ENCODE measurements around the gene IKZF2.

The IKZF2 gene

DNA sequence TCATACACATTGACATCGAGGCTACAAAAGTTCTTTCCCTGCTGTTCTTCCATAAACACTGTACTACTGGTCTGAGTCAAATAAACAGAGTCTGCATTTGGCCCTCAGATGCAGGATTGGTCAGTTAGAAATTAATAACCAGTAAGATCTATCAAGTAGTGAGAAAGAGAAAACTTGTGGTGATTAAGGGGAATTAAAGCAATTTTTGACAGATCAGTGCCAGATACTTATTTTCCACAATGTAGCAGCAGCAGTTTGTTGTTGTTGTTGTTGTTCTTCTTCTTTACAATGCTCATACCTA, 85.0 kb downstream of the IKZF2 start:
- no peaks in the 10 kb centered on the region for H3K79me2 ChIP-seq (ENCODE audit: insufficient read depth, low read depth)
- H3K9ac ChIP-seq: no peak overlapping the region
- no peak overlapping the region for H3K27ac ChIP-seq

DNA sequence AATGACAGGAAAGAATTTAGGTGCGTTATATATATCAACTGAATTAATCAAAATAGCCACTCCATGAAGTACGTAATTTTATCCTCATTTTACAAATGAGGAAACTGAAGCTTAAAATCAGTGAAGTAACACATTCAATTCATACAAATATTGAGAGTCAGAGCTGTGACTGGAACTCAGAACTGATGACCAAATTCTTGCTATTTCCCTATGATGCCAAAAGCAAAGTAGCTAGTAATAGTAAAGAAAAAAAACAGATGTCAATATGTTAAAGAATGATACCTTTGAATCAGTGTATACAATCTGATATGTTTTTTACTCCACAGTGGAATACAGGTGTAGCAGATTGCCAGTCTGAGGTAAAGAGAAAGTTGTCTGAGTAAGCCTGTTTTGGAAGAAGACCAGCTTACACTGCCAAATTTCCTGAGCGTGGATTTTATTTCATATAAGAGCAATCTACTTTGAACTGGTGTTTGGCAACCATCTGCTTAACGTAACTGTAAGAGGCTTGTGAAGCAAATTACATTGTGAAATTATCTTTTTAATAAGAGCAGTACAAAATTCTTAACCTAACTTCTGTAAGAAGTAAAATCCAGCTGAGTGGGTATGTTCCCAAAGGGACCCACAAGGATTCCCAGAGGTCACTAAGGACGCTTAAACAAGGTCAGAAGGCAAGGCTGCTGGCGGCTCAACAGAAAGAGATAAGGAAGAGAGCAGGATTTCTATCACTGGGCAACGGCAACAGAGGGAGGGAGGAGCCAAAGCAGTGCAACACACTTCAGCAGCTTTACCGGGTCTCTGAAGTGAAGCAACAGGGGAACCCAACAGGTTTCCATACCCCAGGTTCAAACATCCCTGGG, 85.6 kb downstream of the IKZF2 start:
- Histone ChIP-seq H3K27me3 (ENCODE audit: insufficient read depth, low read depth) (no peaks in the 10 kb centered on the region), H3K36me3 (ENCODE audit: insufficient read depth) (no peaks in the 10 kb centered on the region), H3K27ac (no peak overlapping the region), H3K4me3 (IDR thresholded peaks at IDR 0.05; ENCODE audit: insufficient read depth, low read depth, low read length) (no peak overlapping the region), H2AFZ (ENCODE audit: low read depth) (no peak overlapping the region), H3K9ac (no peak overlapping the region), H3K4me1 (ENCODE audit: low read depth, poor library complexity, severe bottlenecking) (no peaks in the 10 kb centered on the region), H4K20me1 (ENCODE audit: insufficient read depth) (no peaks in the 10 kb centered on the region), H3K79me2 (ENCODE audit: insufficient read depth, low read depth) (no peaks in the 10 kb centered on the region), H3K4me2 (no peak overlapping the region)
- TF ChIP-seq, protein P1, sequence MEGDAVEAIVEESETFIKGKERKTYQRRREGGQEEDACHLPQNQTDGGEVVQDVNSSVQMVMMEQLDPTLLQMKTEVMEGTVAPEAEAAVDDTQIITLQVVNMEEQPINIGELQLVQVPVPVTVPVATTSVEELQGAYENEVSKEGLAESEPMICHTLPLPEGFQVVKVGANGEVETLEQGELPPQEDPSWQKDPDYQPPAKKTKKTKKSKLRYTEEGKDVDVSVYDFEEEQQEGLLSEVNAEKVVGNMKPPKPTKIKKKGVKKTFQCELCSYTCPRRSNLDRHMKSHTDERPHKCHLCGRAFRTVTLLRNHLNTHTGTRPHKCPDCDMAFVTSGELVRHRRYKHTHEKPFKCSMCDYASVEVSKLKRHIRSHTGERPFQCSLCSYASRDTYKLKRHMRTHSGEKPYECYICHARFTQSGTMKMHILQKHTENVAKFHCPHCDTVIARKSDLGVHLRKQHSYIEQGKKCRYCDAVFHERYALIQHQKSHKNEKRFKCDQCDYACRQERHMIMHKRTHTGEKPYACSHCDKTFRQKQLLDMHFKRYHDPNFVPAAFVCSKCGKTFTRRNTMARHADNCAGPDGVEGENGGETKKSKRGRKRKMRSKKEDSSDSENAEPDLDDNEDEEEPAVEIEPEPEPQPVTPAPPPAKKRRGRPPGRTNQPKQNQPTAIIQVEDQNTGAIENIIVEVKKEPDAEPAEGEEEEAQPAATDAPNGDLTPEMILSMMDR (conservative IDR thresholded peaks at IDR 0.05; ENCODE audit: low read depth, low read length): no peak

More for the DNA sequence above, 85.0 kb downstream of the IKZF2 start:
- H3K36me3 ChIP-seq (ENCODE audit: insufficient read depth): no peaks in the 10 kb centered on the region
- TF ChIP-seq, protein P1 (conservative IDR thresholded peaks at IDR 0.05; ENCODE audit: low read depth, low read length): no peak
- no peak overlapping the region for H3K4me2 ChIP-seq
- H3K4me3 ChIP-seq (IDR thresholded peaks at IDR 0.05; ENCODE audit: insufficient read depth, low read depth, low read length): no peak overlapping the region
- H2AFZ ChIP-seq (ENCODE audit: low read depth): no peak overlapping the region
- H3K27me3 ChIP-seq (ENCODE audit: insufficient read depth, low read depth): no peaks in the 10 kb centered on the region
- H3K4me1 ChIP-seq (ENCODE audit: low read depth, poor library complexity, severe bottlenecking): no peaks in the 10 kb centered on the region
- H4K20me1 ChIP-seq (ENCODE audit: insufficient read depth): no peaks in the 10 kb centered on the region

DNA sequence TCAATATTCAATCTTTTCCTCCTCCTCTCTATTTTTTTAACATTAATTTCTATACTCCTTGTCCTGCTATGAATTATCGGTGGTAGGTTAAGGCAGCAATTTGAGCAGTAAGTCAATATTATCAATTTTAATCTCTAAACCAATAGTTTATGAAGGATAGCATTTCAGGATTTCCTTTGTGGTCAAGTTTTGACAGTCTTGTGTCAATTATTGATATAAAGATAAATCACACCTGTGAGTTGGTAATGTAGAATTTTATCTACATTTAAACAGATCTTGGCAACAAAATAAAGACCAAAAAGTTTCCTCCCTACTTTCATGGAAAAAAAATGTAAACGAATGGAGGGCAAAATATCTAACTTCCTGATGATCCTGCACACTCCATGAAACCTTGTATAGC, 87.3 kb downstream of the IKZF2 start:
- H3K4me2 ChIP-seq: no peak overlapping the region
- H3K4me1 ChIP-seq (ENCODE audit: low read depth, poor library complexity, severe bottlenecking): no peaks in the 10 kb centered on the region
- H3K27me3 ChIP-seq (ENCODE audit: insufficient read depth, low read depth): no peaks in the 10 kb centered on the region
- H3K36me3 ChIP-seq (ENCODE audit: insufficient read depth): no peaks in the 10 kb centered on the region
- no peak overlapping the region for H3K9ac ChIP-seq
- no peak overlapping the region for H3K4me3 ChIP-seq (IDR thresholded peaks at IDR 0.05; ENCODE audit: insufficient read depth, low read depth, low read length)
- no peak overlapping the region for H3K27ac ChIP-seq
- H3K79me2 ChIP-seq (ENCODE audit: insufficient read depth, low read depth): no peaks in the 10 kb centered on the region
- TF ChIP-seq, protein P1 (conservative IDR thresholded peaks at IDR 0.05; ENCODE audit: low read depth, low read length): no peak
- no peak overlapping the region for H2AFZ ChIP-seq (ENCODE audit: low read depth)
- H4K20me1 ChIP-seq (ENCODE audit: insufficient read depth): no peaks in the 10 kb centered on the region

DNA sequence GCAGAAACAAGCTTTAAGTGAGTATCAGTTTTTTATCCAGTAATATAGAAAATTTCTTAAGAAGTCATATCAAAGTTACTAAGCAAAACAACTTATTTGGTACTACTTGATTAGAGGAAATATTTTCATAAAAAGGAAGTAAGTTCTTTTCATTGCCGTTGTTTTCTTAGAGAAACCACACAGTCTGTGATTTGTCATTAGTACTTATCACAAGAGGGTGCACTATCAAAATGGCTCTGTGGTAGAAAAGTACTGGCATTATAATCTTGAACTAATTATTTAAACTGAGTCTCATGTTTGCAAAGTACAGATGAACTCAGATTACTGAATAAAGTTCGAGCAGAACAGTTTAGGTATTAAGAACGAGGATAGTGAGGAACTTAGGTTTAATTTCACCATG, 93.4 kb downstream of the IKZF2 start:
- H3K4me3 ChIP-seq (IDR thresholded peaks at IDR 0.05; ENCODE audit: insufficient read depth, low read depth, low read length): no peak overlapping the region
- H3K27me3 ChIP-seq (ENCODE audit: insufficient read depth, low read depth): no peaks in the 10 kb centered on the region
- H3K4me1 ChIP-seq (ENCODE audit: low read depth, poor library complexity, severe bottlenecking): no peaks in the 10 kb centered on the region
- no peaks in the 10 kb centered on the region; the same call in 1 of the 2 replicates for H3K36me3 ChIP-seq (ENCODE audit: insufficient read depth)
- H2AFZ ChIP-seq (ENCODE audit: low read depth): no peak overlapping the region
- TF ChIP-seq, protein P1 (conservative IDR thresholded peaks at IDR 0.05; ENCODE audit: low read depth, low read length): no peak
- H3K4me2 ChIP-seq: no peak overlapping the region
- no peaks in the 10 kb centered on the region for H3K79me2 ChIP-seq (ENCODE audit: insufficient read depth, low read depth)
- no peak overlapping the region for H3K9ac ChIP-seq
- no peak overlapping the region for H3K27ac ChIP-seq
- no peaks in the 10 kb centered on the region for H4K20me1 ChIP-seq (ENCODE audit: insufficient read depth)
